ENCODE measurements around the gene TXNRD1. TPM values are rescaled to one million over a fixed set of nuclear protein-coding genes. Genes with fewer than 3 reads are reported as not detected.

The TXNRD1 gene
- total RNA-seq (2022; extraction: Qiagen RNA extraction): 956 to 1,224 TPM (median 1,122 TPM) in 5 replicates

GRCh38 chr12:104215638-104216297 lies at the start of gene TXNRD1:
Gene TXNRD1 (plus strand): TSS chr12:104215779. CDS start chr12:104215803, 24 bp downstream.

GRCh38 chr12:104303538-104304151 lies 88.1 kb downstream of the TXNRD1 start, which contains the start of gene EID3:
Gene EID3 (plus strand): TSS chr12:104303739. CDS start chr12:104303935, 196 bp downstream.

Other genes starting within 250 kb of the TXNRD1 start
- gene TDG, start 249.9 kb upstream of the TXNRD1 start, total RNA-seq (2022; extraction: Qiagen RNA extraction): 24.5 to 29.8 TPM (median 26.7 TPM) in 5 replicates
- 0.25 to 0.35 TPM (median 0.28 TPM) in 5 replicates for gene GLT8D2, start 165.6 kb upstream of the TXNRD1 start, total RNA-seq (2022; extraction: Qiagen RNA extraction)
- 3.8 to 5.0 TPM (median 4.6 TPM) in 5 replicates for gene HCFC2, start 151.2 kb upstream of the TXNRD1 start, total RNA-seq (2022; extraction: Qiagen RNA extraction)
- 27.1 to 28.6 TPM (median 28.3 TPM) in 5 replicates for gene NFYB, start 77.6 kb upstream of the TXNRD1 start, total RNA-seq (2022; extraction: Qiagen RNA extraction)
- 7.6 to 9.9 TPM (median 8.1 TPM) in 5 replicates for gene EID3, start 88.0 kb downstream of the TXNRD1 start, total RNA-seq (2022; extraction: Qiagen RNA extraction)
- gene CHST11, start 241.2 kb downstream of the TXNRD1 start, total RNA-seq (2022; extraction: Qiagen RNA extraction): 22.1 to 34.0 TPM (median 32.6 TPM) in 5 replicates

Measured in A549 treated with CORT108297 at 1 μM for 4 hours (cell line).